22Rv1 (cell line): ENCODE results near the gene ABLIM2.

ENCODE experiments used
- H3K27ac ChIP-seq: fragments of 450-650 bp; 2 replicates; pipeline ENCODE4 v1.5.1; 2017
- CTCF ChIP-seq: fragments of 450-650 bp; IDR thresholded peaks from 2 replicates; pipeline ENCODE4 v1.5.1; 2017; ENCODE audit warnings: mild to moderate bottlenecking
- ZFX ChIP-seq: fragments of 450-650 bp; IDR thresholded peaks from 2 replicates; pipeline ENCODE4 v1.6.1; 2017; ENCODE audit warnings: antibody characterized with exemption, borderline replicate concordance

ABLIM2 gene

GRCh38 chr4:8150152-8151090, 8.2 kb downstream of the ABLIM2 start:
- H3K27ac ChIP-seq, result no peak overlapping the region
- TF ChIP-seq ZFX (no peak), CTCF (no peak)

GRCh38 chr4:8149664-8150063, 8.9 kb downstream of the ABLIM2 start:
- H3K27ac ChIP-seq, result no peak overlapping the region
- TF ChIP-seq CTCF (no peak), ZFX (no peak)

- TF ChIP-seq CTCF (no peak), ZFX (no peak)
- no peak overlapping the region for H3K27ac ChIP-seq
Observed at GRCh38 chr4:8148785-8149435, 9.7 kb downstream of the ABLIM2 start.

GRCh38 chr4:8148159-8148558, 10.5 kb downstream of the ABLIM2 start:
- H3K27ac ChIP-seq, result no peak overlapping the region
- TF ChIP-seq ZFX, result no peak
- no peak for TF ChIP-seq CTCF

- TF ChIP-seq CTCF (no peak), ZFX (no peak)
- no peak overlapping the region for H3K27ac ChIP-seq
Observed at GRCh38 chr4:8147231-8147970, 11.2 kb downstream of the ABLIM2 start.

GRCh38 chr4:8146157-8146556, 12.5 kb downstream of the ABLIM2 start:
- no peak overlapping the region for H3K27ac ChIP-seq
- TF ChIP-seq CTCF, result no peak
- no peak for TF ChIP-seq ZFX
